ENCODE data around the gene GRIN1.

The GRIN1 gene

GRCh38 chr9:137141050-137141810, 2.3 kb downstream of the GRIN1 start:
- DNase-seq (ENCODE audit: low read depth): no peak
- TF ChIP-seq CTCF (conservative IDR thresholded peaks at IDR 0.05; ENCODE audit: control insufficient read depth, insufficient read depth, low read depth, low read length): no peak
- H3K4me3 ChIP-seq (ENCODE audit: control insufficient read depth, low read depth, low read length): no peak overlapping the region

GRCh38 chr9:137141976-137142936, 3.3 kb downstream of the GRIN1 start:
- no peak for TF ChIP-seq CTCF (conservative IDR thresholded peaks at IDR 0.05; ENCODE audit: control insufficient read depth, insufficient read depth, low read depth, low read length)
- DNase-seq (ENCODE audit: low read depth): no peak
- no peak overlapping the region for H3K4me3 ChIP-seq (ENCODE audit: control insufficient read depth, low read depth, low read length)

GRCh38 chr9:137143459-137143858, 4.5 kb downstream of the GRIN1 start:
- no peak overlapping the region for H3K4me3 ChIP-seq (ENCODE audit: control insufficient read depth, low read depth, low read length)
- no peak for TF ChIP-seq CTCF (conservative IDR thresholded peaks at IDR 0.05; ENCODE audit: control insufficient read depth, insufficient read depth, low read depth, low read length)
- DNase-seq (ENCODE audit: low read depth): no peak

GRCh38 chr9:137145731-137146526, 7.0 kb downstream of the GRIN1 start:
- DNase-seq (ENCODE audit: low read depth): no peak
- H3K4me3 ChIP-seq (ENCODE audit: control insufficient read depth, low read depth, low read length): no peak overlapping the region
- no peak for TF ChIP-seq CTCF (conservative IDR thresholded peaks at IDR 0.05; ENCODE audit: control insufficient read depth, insufficient read depth, low read depth, low read length)

- TF ChIP-seq CTCF (conservative IDR thresholded peaks at IDR 0.05; ENCODE audit: control insufficient read depth, insufficient read depth, low read depth, low read length): no peak
- no peak for DNase-seq (ENCODE audit: low read depth)
- no peak overlapping the region for H3K4me3 ChIP-seq (ENCODE audit: control insufficient read depth, low read depth, low read length)
These were observed 7.6 kb downstream of the GRIN1 start for GRCh38 chr9:137146527-137146918.

GRCh38 chr9:137147091-137147792, 8.3 kb downstream of the GRIN1 start:
- H3K4me3 ChIP-seq (ENCODE audit: control insufficient read depth, low read depth, low read length): no peak overlapping the region
- no peak for TF ChIP-seq CTCF (conservative IDR thresholded peaks at IDR 0.05; ENCODE audit: control insufficient read depth, insufficient read depth, low read depth, low read length)
- no peak for DNase-seq (ENCODE audit: low read depth)

Measured in fibroblast of mammary gland (primary cell).